ENCODE results near the gene SEPTIN7.

Gene SEPTIN7

DNA sequence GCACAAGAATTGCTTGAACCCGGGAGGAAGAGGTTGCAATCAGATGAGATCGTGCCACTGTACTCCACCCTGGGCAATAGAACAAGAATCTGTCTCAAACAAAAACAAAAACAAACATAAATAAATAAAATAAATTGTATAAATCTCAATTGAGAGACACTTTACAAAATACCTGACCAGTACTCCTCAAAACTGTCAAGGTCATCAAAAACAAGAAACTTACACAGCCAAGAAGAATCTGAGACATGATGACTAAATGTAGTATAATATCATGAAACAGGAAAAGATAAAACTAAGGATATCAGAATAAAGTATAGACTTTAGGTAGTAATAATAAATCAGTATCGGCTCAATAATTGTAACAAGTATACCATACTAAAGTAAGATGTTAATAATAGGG, 26.9 kb upstream of the SEPTIN7 start:
- H3K27ac ChIP-seq (ENCODE audit: low read depth, low read length, poor library complexity, severe bottlenecking): no peak overlapping the region
- TF ChIP-seq EZH2 (IDR thresholded peaks at IDR 0.05; ENCODE audit: borderline replicate concordance, low read length) (no peak), CTCF (IDR thresholded peaks at IDR 0.05; ENCODE audit: low read length) (no peak)
- no peaks in the 10 kb centered on the region for H3F3A ChIP-seq (ENCODE audit: insufficient read depth, low read length)
- no peaks in the 10 kb centered on the region for H3K9me2 ChIP-seq (ENCODE audit: low read depth, low read length)
- no peak overlapping the region for H3K9ac ChIP-seq (ENCODE audit: low read length)
- no peaks in the 10 kb centered on the region for H4K20me1 ChIP-seq (ENCODE audit: insufficient read depth, low read length)
- H3K4me3 ChIP-seq (ENCODE audit: low read depth, low read length, poor library complexity, severe bottlenecking): no peak overlapping the region
- no peaks in the 10 kb centered on the region for H3K4me1 ChIP-seq (ENCODE audit: insufficient read depth, low read length, severe bottlenecking)
- no peaks in the 10 kb centered on the region for H3K79me2 ChIP-seq (ENCODE audit: insufficient read depth, low read length)
- no peaks in the 10 kb centered on the region for H3K36me3 ChIP-seq (ENCODE audit: insufficient read depth, low read length)
- no peaks in the 10 kb centered on the region for H3K27me3 ChIP-seq (ENCODE audit: insufficient read depth, low read length)
- H2AFZ ChIP-seq (ENCODE audit: low read length): no peak overlapping the region
- H3K9me3 ChIP-seq (ENCODE audit: low read length): no peaks in the 10 kb centered on the region
- H3K4me2 ChIP-seq (ENCODE audit: low read length): no peak overlapping the region

- Histone ChIP-seq H3K36me3 (ENCODE audit: insufficient read depth, low read length) (no peaks in the 10 kb centered on the region), H3K9ac (ENCODE audit: low read length) (no peak overlapping the region), H3K9me2 (ENCODE audit: low read depth, low read length) (no peaks in the 10 kb centered on the region), H3K27ac (ENCODE audit: low read depth, low read length, poor library complexity, severe bottlenecking) (no peak overlapping the region), H3F3A (ENCODE audit: insufficient read depth, low read length) (no peaks in the 10 kb centered on the region), H3K9me3 (ENCODE audit: low read length) (no peaks in the 10 kb centered on the region), H4K20me1 (ENCODE audit: insufficient read depth, low read length) (no peaks in the 10 kb centered on the region), H3K4me3 (ENCODE audit: low read depth, low read length, poor library complexity, severe bottlenecking) (no peak overlapping the region), H3K79me2 (ENCODE audit: insufficient read depth, low read length) (no peaks in the 10 kb centered on the region), H3K4me1 (ENCODE audit: insufficient read depth, low read length, severe bottlenecking) (no peaks in the 10 kb centered on the region), H3K4me2 (ENCODE audit: low read length) (no peak overlapping the region), H3K27me3 (ENCODE audit: insufficient read depth, low read length) (no peaks in the 10 kb centered on the region), H2AFZ (ENCODE audit: low read length) (no peak overlapping the region)
- TF ChIP-seq CTCF (IDR thresholded peaks at IDR 0.05; ENCODE audit: low read length): no peak
- no peak for TF ChIP-seq EZH2 (IDR thresholded peaks at IDR 0.05; ENCODE audit: borderline replicate concordance, low read length)
Measured at GRCh38 chr7:35776686-35777085, 24.2 kb upstream of the SEPTIN7 start.

- H3K4me2 ChIP-seq (ENCODE audit: low read length): no peak overlapping the region
- H3K9me2 ChIP-seq (ENCODE audit: low read depth, low read length): no peaks in the 10 kb centered on the region
- no peaks in the 10 kb centered on the region for H3K9me3 ChIP-seq (ENCODE audit: low read length)
- no peaks in the 10 kb centered on the region for H4K20me1 ChIP-seq (ENCODE audit: insufficient read depth, low read length)
- H3K4me1 ChIP-seq (ENCODE audit: insufficient read depth, low read length, severe bottlenecking): no peaks in the 10 kb centered on the region
- H3K27ac ChIP-seq (ENCODE audit: low read depth, low read length, poor library complexity, severe bottlenecking): no peak overlapping the region
- no peak for TF ChIP-seq CTCF (IDR thresholded peaks at IDR 0.05; ENCODE audit: low read length)
- TF ChIP-seq EZH2 (IDR thresholded peaks at IDR 0.05; ENCODE audit: borderline replicate concordance, low read length): no peak
- no peaks in the 10 kb centered on the region for H3K36me3 ChIP-seq (ENCODE audit: insufficient read depth, low read length)
- H3K79me2 ChIP-seq (ENCODE audit: insufficient read depth, low read length): no peaks in the 10 kb centered on the region
- no peaks in the 10 kb centered on the region for H3F3A ChIP-seq (ENCODE audit: insufficient read depth, low read length)
- H3K9ac ChIP-seq (ENCODE audit: low read length): no peak overlapping the region
- H3K27me3 ChIP-seq (ENCODE audit: insufficient read depth, low read length): no peaks in the 10 kb centered on the region
- H3K4me3 ChIP-seq (ENCODE audit: low read depth, low read length, poor library complexity, severe bottlenecking): no peak overlapping the region
- H2AFZ ChIP-seq (ENCODE audit: low read length): no peak overlapping the region
Measured at GRCh38 chr7:35777121-35777520, 23.7 kb upstream of the SEPTIN7 start.

Data from OCI-LY1 (cell line).